Measurements from ENCODE around the gene COG5. TPM values are rescaled to one million over a fixed set of nuclear protein-coding genes. Genes with fewer than 3 reads are reported as not detected.

The COG5 gene
- total RNA-seq, 1 donor from 2014 or later: 37.1 TPM

DNA sequence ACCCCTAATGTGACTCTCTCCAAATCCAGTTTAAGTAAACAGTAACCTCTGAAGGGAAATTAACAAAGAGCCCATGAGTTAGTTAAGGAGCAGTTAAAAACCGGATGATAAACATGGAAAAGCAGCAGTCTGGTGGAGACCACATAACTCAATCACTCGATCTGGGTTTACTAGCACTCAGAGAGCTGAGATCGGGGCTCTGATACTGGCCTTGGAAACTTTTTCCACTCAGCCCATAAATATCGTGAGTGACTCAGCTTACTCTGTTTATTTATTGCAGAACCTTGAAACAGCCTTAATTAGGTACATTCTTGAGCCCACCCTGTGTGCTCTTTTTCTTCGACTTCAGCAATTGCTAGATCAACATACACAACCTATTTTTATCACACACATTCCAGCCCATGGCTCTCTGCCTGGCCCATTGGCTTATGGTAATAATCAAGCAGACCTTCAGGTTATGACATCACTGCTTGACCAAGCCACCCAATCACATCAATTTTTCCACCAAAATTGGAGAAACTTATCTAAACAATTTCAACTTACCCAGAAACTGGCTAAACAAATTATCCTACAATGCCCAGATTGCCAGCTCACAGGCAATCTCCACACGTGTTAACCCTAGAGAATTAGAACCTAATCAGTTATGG is 176.0 kb downstream of the COG5 start:
- Histone ChIP-seq H3K4me3 (ENCODE audit: low read depth, low read length) (no peak overlapping the region), H3K27me3 (ENCODE audit: control insufficient read depth, insufficient read depth, low read length) (no peaks in the 10 kb centered on the region), H3K36me3 (ENCODE audit: control insufficient read depth, insufficient read depth, low read length) (no peaks in the 10 kb centered on the region)
- peak; percentile 18 for DNase-seq (ENCODE audit: low read depth)
- TF ChIP-seq, protein P1, sequence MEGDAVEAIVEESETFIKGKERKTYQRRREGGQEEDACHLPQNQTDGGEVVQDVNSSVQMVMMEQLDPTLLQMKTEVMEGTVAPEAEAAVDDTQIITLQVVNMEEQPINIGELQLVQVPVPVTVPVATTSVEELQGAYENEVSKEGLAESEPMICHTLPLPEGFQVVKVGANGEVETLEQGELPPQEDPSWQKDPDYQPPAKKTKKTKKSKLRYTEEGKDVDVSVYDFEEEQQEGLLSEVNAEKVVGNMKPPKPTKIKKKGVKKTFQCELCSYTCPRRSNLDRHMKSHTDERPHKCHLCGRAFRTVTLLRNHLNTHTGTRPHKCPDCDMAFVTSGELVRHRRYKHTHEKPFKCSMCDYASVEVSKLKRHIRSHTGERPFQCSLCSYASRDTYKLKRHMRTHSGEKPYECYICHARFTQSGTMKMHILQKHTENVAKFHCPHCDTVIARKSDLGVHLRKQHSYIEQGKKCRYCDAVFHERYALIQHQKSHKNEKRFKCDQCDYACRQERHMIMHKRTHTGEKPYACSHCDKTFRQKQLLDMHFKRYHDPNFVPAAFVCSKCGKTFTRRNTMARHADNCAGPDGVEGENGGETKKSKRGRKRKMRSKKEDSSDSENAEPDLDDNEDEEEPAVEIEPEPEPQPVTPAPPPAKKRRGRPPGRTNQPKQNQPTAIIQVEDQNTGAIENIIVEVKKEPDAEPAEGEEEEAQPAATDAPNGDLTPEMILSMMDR (IDR thresholded peaks at IDR 0.05; ENCODE audit: insufficient read depth, low read length, poor library complexity, severe bottlenecking): no peak

DNA sequence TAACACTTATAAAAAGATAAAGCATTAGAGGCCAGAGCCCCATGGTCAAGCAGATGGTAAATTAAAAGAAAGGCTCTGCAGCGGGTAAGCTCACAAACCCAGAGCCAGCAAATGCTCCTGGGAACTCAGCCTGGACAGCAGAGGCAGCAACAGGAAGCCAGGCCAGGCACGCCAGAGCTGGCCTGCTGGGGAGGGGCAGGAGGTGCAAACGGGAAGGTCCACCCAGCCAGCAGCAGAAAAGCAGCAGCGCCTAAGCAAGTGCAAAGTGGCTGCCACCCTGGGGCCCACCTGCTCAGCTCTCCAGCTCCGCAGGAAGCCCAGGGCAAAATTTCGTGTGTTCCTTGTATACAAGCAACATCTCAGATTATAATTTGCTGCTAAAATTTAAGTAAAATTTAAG is 176.6 kb downstream of the COG5 start:
- H3K36me3 ChIP-seq (ENCODE audit: control insufficient read depth, insufficient read depth, low read length): no peaks in the 10 kb centered on the region
- no peak for DNase-seq (ENCODE audit: low read depth)
- H3K4me3 ChIP-seq (ENCODE audit: low read depth, low read length): no peak overlapping the region
- TF ChIP-seq, protein P1 (IDR thresholded peaks at IDR 0.05; ENCODE audit: insufficient read depth, low read length, poor library complexity, severe bottlenecking): no peak
- H3K27me3 ChIP-seq (ENCODE audit: control insufficient read depth, insufficient read depth, low read length): no peaks in the 10 kb centered on the region

GRCh38 chr7:107386548-107387102 is 177.1 kb downstream of the COG5 start:
- H3K4me3 ChIP-seq (ENCODE audit: low read depth, low read length): no peak overlapping the region
- TF ChIP-seq, protein P1 (IDR thresholded peaks at IDR 0.05; ENCODE audit: insufficient read depth, low read length, poor library complexity, severe bottlenecking): no peak
- DNase-seq (ENCODE audit: low read depth): no peak
- no peaks in the 10 kb centered on the region for H3K27me3 ChIP-seq (ENCODE audit: control insufficient read depth, insufficient read depth, low read length)
- no peaks in the 10 kb centered on the region for H3K36me3 ChIP-seq (ENCODE audit: control insufficient read depth, insufficient read depth, low read length)

DNA sequence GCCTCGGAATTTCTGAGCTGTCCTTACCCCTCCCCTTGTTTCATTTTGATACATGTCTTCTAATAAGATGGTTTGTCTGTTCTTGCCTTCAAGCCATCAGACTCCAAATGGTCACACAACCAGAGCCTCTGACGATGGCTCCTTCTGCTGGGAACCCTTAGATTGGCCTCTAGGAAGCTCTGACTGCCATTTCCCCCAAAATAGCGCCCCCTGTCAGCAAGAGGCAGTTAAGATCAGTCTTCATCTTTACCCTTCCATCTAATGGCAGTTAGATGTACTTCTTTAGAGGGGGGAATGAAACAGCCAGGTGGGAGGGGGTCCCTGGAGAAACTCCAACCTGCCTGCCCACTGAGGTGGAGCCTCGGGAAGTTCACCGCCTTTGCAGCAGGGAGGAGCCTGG is 179.7 kb downstream of the COG5 start:
- no peak for DNase-seq (ENCODE audit: low read depth)
- H3K27me3 ChIP-seq (ENCODE audit: control insufficient read depth, insufficient read depth, low read length): no peaks in the 10 kb centered on the region
- H3K4me3 ChIP-seq (ENCODE audit: low read depth, low read length): no peak overlapping the region
- no peaks in the 10 kb centered on the region for H3K36me3 ChIP-seq (ENCODE audit: control insufficient read depth, insufficient read depth, low read length)
- TF ChIP-seq, protein P1 (IDR thresholded peaks at IDR 0.05; ENCODE audit: insufficient read depth, low read length, poor library complexity, severe bottlenecking): no peak

- no peaks in the 10 kb centered on the region for H3K36me3 ChIP-seq (ENCODE audit: control insufficient read depth, insufficient read depth, low read length)
- H3K4me3 ChIP-seq (ENCODE audit: low read depth, low read length): no peak overlapping the region
- no peak for DNase-seq (ENCODE audit: low read depth)
- no peaks in the 10 kb centered on the region for H3K27me3 ChIP-seq (ENCODE audit: control insufficient read depth, insufficient read depth, low read length)
- TF ChIP-seq, protein P1 (IDR thresholded peaks at IDR 0.05; ENCODE audit: insufficient read depth, low read length, poor library complexity, severe bottlenecking): no peak
Observed at GRCh38 chr7:107383203-107383602, 180.5 kb downstream of the COG5 start.

GRCh38 chr7:107381453-107381852 is 182.3 kb downstream of the COG5 start:
- Histone ChIP-seq H3K36me3 (ENCODE audit: control insufficient read depth, insufficient read depth, low read length) (no peaks in the 10 kb centered on the region), H3K27me3 (ENCODE audit: control insufficient read depth, insufficient read depth, low read length) (no peaks in the 10 kb centered on the region), H3K4me3 (ENCODE audit: low read depth, low read length) (no peak overlapping the region)
- TF ChIP-seq, protein P1 (IDR thresholded peaks at IDR 0.05; ENCODE audit: insufficient read depth, low read length, poor library complexity, severe bottlenecking): no peak
- no peak for DNase-seq (ENCODE audit: low read depth)

All from kidney epithelial cell (primary cell).